MM.1S (cell line): Measurements from ENCODE around the gene SLC38A5.

ENCODE experiments used
- CTCF ChIP-seq: fragments of 300-600 bp; sonication (generic); IDR thresholded peaks from 2 replicates; pipeline ENCODE4 v1.5.1; 2016; ENCODE audit warnings: antibody characterized with exemption, low read length, mixed read lengths
- EZH2 ChIP-seq: fragments of 300-600 bp; sonication (generic); optimal IDR thresholded peaks from 2 replicates; pipeline ENCODE3; 2017; ENCODE audit warnings: low read depth, mild to moderate bottlenecking, antibody characterized with exemption, low read length, mixed read lengths
- EZH2phosphoT487 ChIP-seq: fragments of 300-600 bp; sonication (generic); IDR thresholded peaks from 2 replicates; pipeline ENCODE4 v1.6.1; 2018; ENCODE audit warnings: antibody characterized with exemption, low read length

DNA sequence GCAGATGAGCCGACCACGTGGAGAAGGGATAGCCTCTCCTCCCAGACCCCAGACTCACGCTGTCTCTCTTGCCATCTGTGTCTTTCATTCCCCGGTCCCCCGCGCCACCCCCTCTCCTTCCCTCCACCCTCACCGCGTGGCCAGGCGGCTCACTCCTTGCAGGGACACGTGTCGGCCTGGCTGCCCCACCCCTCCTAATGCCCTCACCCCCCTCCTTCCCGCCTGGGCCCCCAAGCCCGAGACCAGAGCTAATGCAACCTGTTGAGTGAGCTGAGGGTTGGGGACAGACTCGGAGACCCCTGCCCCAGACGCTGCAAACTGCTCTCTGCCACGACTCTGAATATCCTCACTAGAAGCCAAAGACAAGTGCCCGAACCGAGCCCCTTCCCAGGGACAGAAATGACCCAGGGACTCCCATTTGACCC lies 1.8 kb downstream of the SLC38A5 start:
- no peak for TF ChIP-seq CTCF
- TF ChIP-seq EZH2: no peak
- no peak for TF ChIP-seq EZH2phosphoT487
